Panc1 (cell line): ENCODE data around the gene SERPINB10.

Source experiments
- REST ChIP-seq, 2 experiments: IDR thresholded peaks; 2 replicates each; pipeline ENCODE4 v1.6.1; 2011 to 2012; ENCODE audit warnings: low read depth in 2 of 2, control low read depth in 1 of 2, low read length in 1 of 2, mild to moderate bottlenecking in 1 of 2, moderate library complexity in 1 of 2; ENCODE audit not compliant: insufficient read depth in 1 of 2
- SIN3A ChIP-seq: IDR thresholded peaks from 2 replicates; pipeline ENCODE4 v1.6.1; 2012; ENCODE audit warnings: low read depth, mild to moderate bottlenecking, low read length, moderate library complexity, borderline replicate concordance; ENCODE audit not compliant: insufficient read depth

GRCh38 chr18:63860531-63860930 is 47.2 kb upstream of the SERPINB10 start:
- TF ChIP-seq REST (IDR thresholded peaks at IDR 0.05; ENCODE audit: insufficient read depth in 1 of 2, low read depth in 2 of 2, low read length in 1 of 2) (no peak), SIN3A (no peak)
